GM23338 (cell line): ENCODE measurements around the gene CEND1. TPM values are rescaled to one million over a fixed set of nuclear protein-coding genes. Genes with fewer than 3 reads are reported as not detected.
A peak's percentile ranks its signal among the peaks of the same experiment; 100 is the strongest.

Source experiments
- ATAC-seq: fragments of 200-7000 bp; cut with Tn5 transposase; 3 replicates; pipeline ENCODE4 v1.9.1; 2020
- DNase-seq: peaks from one replicate; pipeline ENCODE4 v3.0.0-alpha.2; 2015; ENCODE audit warnings: low spot score
- H2AFZ ChIP-seq: fragments of 200-600 bp; sonication (generic); 2 replicates; pipeline ENCODE4 v1.8.0; 2016; ENCODE audit warnings: antibody characterized with exemption, mild to moderate bottlenecking, moderate library complexity
- H3F3A ChIP-seq: fragments of 200-600 bp; sonication (generic); replicated peaks from 2 replicates; pipeline ENCODE4 v1.8.0; 2017; ENCODE audit warnings: antibody characterized with exemption, mixed run types, low read depth
- H3K27ac ChIP-seq: fragments of 200-600 bp; sonication (generic); 2 replicates; pipeline ENCODE4 v1.6.1; 2016; ENCODE audit warnings: low read depth
- H3K27me3 ChIP-seq: fragments of 200-600 bp; sonication (generic); 2 replicates; pipeline ENCODE4 v1.8.0; 2016; ENCODE audit warnings: mild to moderate bottlenecking, mixed run types, moderate library complexity; ENCODE audit not compliant: insufficient read depth
- H3K36me3 ChIP-seq: fragments of 200-600 bp; sonication (generic); 2 replicates; pipeline ENCODE4 v1.8.0; 2016; ENCODE audit warnings: mild to moderate bottlenecking; ENCODE audit not compliant: insufficient read depth
- H3K4me1 ChIP-seq: fragments of 200-600 bp; sonication (generic); 2 replicates; pipeline ENCODE4 v1.8.0; 2016; ENCODE audit warnings: mild to moderate bottlenecking, moderate library complexity; ENCODE audit not compliant: insufficient read depth
- H3K4me2 ChIP-seq: fragments of 200-600 bp; sonication (generic); 2 replicates; pipeline ENCODE4 v1.7.1; 2017; ENCODE audit warnings: mixed run types
- H3K4me3 ChIP-seq: fragments of 200-600 bp; sonication (generic); 2 replicates; pipeline ENCODE4 v1.6.1; 2016; ENCODE audit warnings: mixed run types
- H3K79me2 ChIP-seq: fragments of 200-600 bp; sonication (generic); replicated peaks from 2 replicates; pipeline ENCODE4 v1.8.0; 2017; ENCODE audit warnings: mild to moderate bottlenecking; ENCODE audit not compliant: insufficient read depth
- H3K9me2 ChIP-seq: fragments of 200-600 bp; sonication (generic); 2 replicates; pipeline ENCODE4 v1.8.0; 2017; ENCODE audit not compliant: insufficient read depth
- H4K20me1 ChIP-seq: fragments of 200-600 bp; sonication (generic); replicated peaks from 2 replicates; pipeline ENCODE4 v1.8.0; 2017; ENCODE audit warnings: mild to moderate bottlenecking; ENCODE audit not compliant: insufficient read depth
- H3K27ac Mint-ChIP-seq: 2 replicates; pipeline ENCODE4 v1.8.0; 2020; ENCODE audit warnings: inconsistent platforms, mild to moderate bottlenecking, moderate library complexity, mixed read lengths
- H3K27me3 Mint-ChIP-seq: 3 replicates; pipeline ENCODE4 v1.8.0; 2022; ENCODE audit warnings: low read depth, mild to moderate bottlenecking, moderate library complexity, mixed read lengths, inconsistent platforms; ENCODE audit not compliant: insufficient read depth, poor library complexity
- H3K36me3 Mint-ChIP-seq: 3 replicates; pipeline ENCODE4 v1.8.0; 2021; ENCODE audit warnings: low read depth, mild to moderate bottlenecking, inconsistent platforms, moderate library complexity, mixed read lengths
- H3K4me1 Mint-ChIP-seq: 3 replicates; pipeline ENCODE4 v1.8.0; 2020; ENCODE audit warnings: mild to moderate bottlenecking, inconsistent platforms, mixed read lengths
- H3K4me3 Mint-ChIP-seq: 3 replicates; pipeline ENCODE4 v1.8.0; 2021; ENCODE audit warnings: moderate library complexity, mild to moderate bottlenecking, inconsistent platforms, mixed read lengths
- H3K9me3 Mint-ChIP-seq: 3 replicates; pipeline ENCODE4 v1.8.0; 2020; ENCODE audit warnings: moderate library complexity, mild to moderate bottlenecking, inconsistent platforms, mixed read lengths
- POLR2AphosphoS5 ChIP-seq: IDR thresholded peaks from 2 replicates; pipeline ENCODE4 v1.6.1; 2016; ENCODE audit warnings: antibody characterized with exemption, low read depth
- ZNF114 ChIP-seq: fragments of 250-450 bp; sonication (Bioruptor Pico); IDR thresholded peaks from 2 replicates; pipeline ENCODE4 v1.5.0; 2020; ENCODE audit warnings: mild to moderate bottlenecking, moderate library complexity
- ZNF331 ChIP-seq: fragments of 250-450 bp; sonication (Bioruptor Pico); IDR thresholded peaks from 2 replicates; pipeline ENCODE4 v1.5.0; 2020; ENCODE audit warnings: low read depth, mild to moderate bottlenecking, moderate library complexity
- polyA plus RNA-seq: library from polyadenylated mRNA; unstranded; fragments of >200 nt; fragmentation: Nextera tagmentation; extraction: Ambion mirVana; gene quantifications from 2 replicates; pipeline ENCODE4 v1.2.1, GENCODE V29; 2016
- total RNA-seq: library from RNA; depleted of rRNA; stranded (reverse); fragments of >200 nt; shearing (Covaris generic); gene quantifications from 2 replicates; pipeline ENCODE4 v1.2.3, GENCODE V29; 2014
- TF ChIP-seq, protein P1 (sequence below): IDR thresholded peaks from 2 replicates; pipeline ENCODE4 v1.6.1; 2016; ENCODE audit warnings: antibody characterized with exemption
- TF ChIP-seq, protein P2 (sequence below): fragments of 250-450 bp; sonication (Bioruptor Pico); IDR thresholded peaks from 2 replicates; pipeline ENCODE4 v1.5.0; 2020; ENCODE audit warnings: mild to moderate bottlenecking, moderate library complexity

The CEND1 gene
- total and polyA plus RNA-seq, 2 experiments from 2014 or later, result 4.8 to 5.5 TPM

DNA sequence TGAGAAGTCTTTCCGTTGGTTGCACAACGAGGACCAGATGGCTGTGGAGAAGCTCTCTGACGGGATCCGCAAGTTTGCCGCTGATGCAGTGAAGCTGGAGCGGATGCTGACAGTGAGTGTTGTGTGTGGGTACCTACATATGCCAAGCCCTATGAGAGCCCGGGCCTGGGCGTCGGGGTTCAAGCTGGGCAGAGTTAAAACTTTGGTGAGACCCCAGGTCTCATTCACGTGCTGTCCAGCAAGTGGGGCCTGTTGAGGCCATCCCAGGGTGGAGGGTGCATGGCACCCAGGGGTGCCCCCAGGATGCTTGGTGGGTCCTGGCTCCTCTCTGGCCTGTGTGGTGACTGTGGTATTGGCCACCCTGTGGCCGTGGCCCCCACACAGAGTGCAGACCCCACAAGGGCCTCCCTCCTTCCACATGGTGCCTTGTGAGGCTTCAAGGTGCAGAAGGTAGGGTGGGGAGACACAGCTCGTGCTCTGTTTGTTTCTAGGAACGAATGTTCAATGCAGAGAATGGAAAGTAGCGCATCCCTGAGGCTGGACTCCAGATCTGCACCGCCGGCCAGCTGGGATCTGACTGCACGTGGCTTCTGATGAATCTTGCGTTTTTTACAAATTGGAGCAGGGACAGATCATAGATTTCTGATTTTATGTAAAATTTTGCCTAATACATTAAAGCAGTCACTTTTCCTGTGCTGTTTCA is 25.4 kb downstream of the CEND1 start:
- H2AFZ ChIP-seq, result no peak overlapping the region
- H3K27me3 ChIP-seq, result no peaks in the 10 kb centered on the region
- peaks cover 82% of the 10 kb centered on the region for H3K36me3 Mint-ChIP-seq
- H3K9me3 Mint-ChIP-seq, result no peaks in the 10 kb centered on the region
- no peak overlapping the region for H3K27ac Mint-ChIP-seq
- peaks cover 32% of the 10 kb centered on the region for H3K27me3 Mint-ChIP-seq
- H3K4me3 ChIP-seq, result no peak overlapping the region
- peaks cover 8% of the 10 kb centered on the region for H3K4me1 ChIP-seq
- DNase-seq (no peak), ATAC-seq (no peak)
- H3K9me2 ChIP-seq, result no peaks in the 10 kb centered on the region
- H4K20me1 ChIP-seq, result peaks cover 6% of the 10 kb centered on the region; the same call in 1 of the 2 replicates
- H3K27ac ChIP-seq, result 0 out of 2 replicates have a peak overlapping the region, but pooled peaks have one; percentile 63
- H3K4me1 Mint-ChIP-seq, result peaks cover 10% of the 10 kb centered on the region
- TF ChIP-seq, protein P1, sequence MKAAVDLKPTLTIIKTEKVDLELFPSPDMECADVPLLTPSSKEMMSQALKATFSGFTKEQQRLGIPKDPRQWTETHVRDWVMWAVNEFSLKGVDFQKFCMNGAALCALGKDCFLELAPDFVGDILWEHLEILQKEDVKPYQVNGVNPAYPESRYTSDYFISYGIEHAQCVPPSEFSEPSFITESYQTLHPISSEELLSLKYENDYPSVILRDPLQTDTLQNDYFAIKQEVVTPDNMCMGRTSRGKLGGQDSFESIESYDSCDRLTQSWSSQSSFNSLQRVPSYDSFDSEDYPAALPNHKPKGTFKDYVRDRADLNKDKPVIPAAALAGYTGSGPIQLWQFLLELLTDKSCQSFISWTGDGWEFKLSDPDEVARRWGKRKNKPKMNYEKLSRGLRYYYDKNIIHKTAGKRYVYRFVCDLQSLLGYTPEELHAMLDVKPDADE, result no peak
- peak; percentile 5; the same call in 1 of the 2 replicates for TF ChIP-seq POLR2AphosphoS5
- no peak for TF ChIP-seq ZNF331
- H3K36me3 ChIP-seq, result peaks cover 43% of the 10 kb centered on the region
- H3K4me3 Mint-ChIP-seq, result no peak overlapping the region
- no peaks in the 10 kb centered on the region for H3K79me2 ChIP-seq
- peaks cover 64% of the 10 kb centered on the region for H3F3A ChIP-seq
- no peak overlapping the region for H3K4me2 ChIP-seq

DNA sequence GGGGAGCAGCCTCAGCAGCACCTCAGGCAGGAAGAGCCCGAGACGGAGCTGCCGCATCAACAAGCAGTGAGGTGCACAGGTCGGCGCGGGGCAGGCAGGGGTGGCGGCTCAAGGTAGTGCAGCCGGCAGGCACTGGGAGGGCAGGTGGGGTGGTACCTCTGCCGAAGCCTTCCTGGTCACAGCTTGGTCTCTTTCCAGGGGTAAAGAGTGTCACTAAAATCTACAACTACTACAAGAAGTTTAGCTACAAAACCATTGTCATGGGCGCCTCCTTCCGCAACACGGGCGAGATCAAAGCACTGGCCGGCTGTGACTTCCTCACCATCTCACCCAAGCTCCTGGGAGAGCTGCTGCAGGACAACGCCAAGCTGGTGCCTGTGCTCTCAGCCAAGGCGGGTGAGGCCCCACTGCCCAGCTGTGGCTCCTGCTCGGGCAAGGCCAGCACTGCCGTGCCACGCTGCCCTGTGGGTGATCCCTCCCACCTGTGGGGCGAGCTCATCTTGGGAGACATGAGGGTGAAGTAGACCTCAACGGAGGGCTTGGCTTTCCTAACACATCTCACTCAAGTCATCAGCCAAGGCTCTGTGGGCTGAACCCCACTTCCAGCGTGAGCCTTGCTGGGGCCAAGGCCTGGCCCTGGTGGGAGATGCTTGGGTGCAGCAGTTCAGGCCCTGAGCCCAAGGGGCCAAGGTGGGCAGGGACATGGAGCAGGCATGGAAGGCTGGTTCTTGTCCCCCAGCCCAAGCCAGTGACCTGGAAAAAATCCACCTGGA is 26.2 kb downstream of the CEND1 start:
- ATAC-seq (peak; percentile 30), DNase-seq (no peak)
- peaks cover 8% of the 10 kb centered on the region; the same call in 1 of the 2 replicates for H4K20me1 ChIP-seq
- Mint-ChIP-seq H3K4me3 (no peak overlapping the region), H3K4me1 (peaks cover 10% of the 10 kb centered on the region), H3K27ac (peak overlapping the region; percentile 90; the same call in 1 of the 2 replicates), H3K9me3 (no peaks in the 10 kb centered on the region), H3K36me3 (peaks cover 82% of the 10 kb centered on the region), H3K27me3 (peaks cover 32% of the 10 kb centered on the region)
- 0 out of 2 replicates have a peak overlapping the region, but pooled peaks have one; percentile 32 for H3K27ac ChIP-seq
- H3K36me3 ChIP-seq, result peaks cover 46% of the 10 kb centered on the region
- no peaks in the 10 kb centered on the region for H3K79me2 ChIP-seq
- peaks cover 8% of the 10 kb centered on the region for H3K4me1 ChIP-seq
- H2AFZ ChIP-seq, result no peak overlapping the region
- TF ChIP-seq POLR2AphosphoS5 (peak; percentile 10; the same call in 1 of the 2 replicates), ZNF114 (no peak), ZNF331 (no peak)
- TF ChIP-seq, protein P1, result no peak
- no peaks in the 10 kb centered on the region for H3K9me2 ChIP-seq
- no peak overlapping the region for H3K4me2 ChIP-seq
- peaks cover 66% of the 10 kb centered on the region for H3F3A ChIP-seq
- no peak overlapping the region for H3K4me3 ChIP-seq
- no peaks in the 10 kb centered on the region for H3K27me3 ChIP-seq

DNA sequence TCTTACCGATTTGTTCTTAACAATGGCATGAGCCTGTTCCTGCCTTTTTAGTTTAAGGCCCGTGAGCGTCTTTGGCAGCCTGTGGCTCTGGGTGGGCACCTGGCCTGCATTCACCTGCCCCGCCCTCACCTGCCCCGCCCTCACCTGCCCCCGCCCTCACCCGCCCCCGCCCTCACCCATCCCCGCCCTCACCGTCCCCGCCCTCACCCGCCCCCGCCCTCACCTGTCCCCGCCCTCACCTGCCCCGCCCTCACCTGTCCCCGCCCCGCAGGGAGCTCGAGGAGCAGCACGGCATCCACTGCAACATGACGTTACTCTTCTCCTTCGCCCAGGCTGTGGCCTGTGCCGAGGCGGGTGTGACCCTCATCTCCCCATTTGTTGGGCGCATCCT is 26.8 kb downstream of the CEND1 start:
- peak overlapping the region; percentile 90 for H3K27ac Mint-ChIP-seq
- H3K4me3 Mint-ChIP-seq, result no peak overlapping the region
- H2AFZ ChIP-seq, result no peak overlapping the region
- H3K4me1 Mint-ChIP-seq, result peaks cover 10% of the 10 kb centered on the region
- H3K79me2 ChIP-seq, result peaks cover 4% of the 10 kb centered on the region; the same call in 1 of the 2 replicates
- no peak overlapping the region for H3K4me3 ChIP-seq
- peak; percentile 67 for DNase-seq
- ATAC-seq, result peak; percentile 52
- no peaks in the 10 kb centered on the region for H3K9me3 Mint-ChIP-seq
- no peaks in the 10 kb centered on the region for H3K27me3 ChIP-seq
- peaks cover 9% of the 10 kb centered on the region; the same call in 1 of the 2 replicates for H4K20me1 ChIP-seq
- H3F3A ChIP-seq, result peaks cover 66% of the 10 kb centered on the region
- 0 out of 2 replicates have a peak overlapping the region, but pooled peaks have one; percentile 80 for H3K27ac ChIP-seq
- H3K27me3 Mint-ChIP-seq, result peaks cover 32% of the 10 kb centered on the region
- H3K9me2 ChIP-seq, result no peaks in the 10 kb centered on the region
- peaks cover 88% of the 10 kb centered on the region for H3K36me3 Mint-ChIP-seq
- H3K4me2 ChIP-seq, result no peak overlapping the region
- H3K4me1 ChIP-seq, result peaks cover 8% of the 10 kb centered on the region
- H3K36me3 ChIP-seq, result peaks cover 52% of the 10 kb centered on the region
- TF ChIP-seq, protein P2, sequence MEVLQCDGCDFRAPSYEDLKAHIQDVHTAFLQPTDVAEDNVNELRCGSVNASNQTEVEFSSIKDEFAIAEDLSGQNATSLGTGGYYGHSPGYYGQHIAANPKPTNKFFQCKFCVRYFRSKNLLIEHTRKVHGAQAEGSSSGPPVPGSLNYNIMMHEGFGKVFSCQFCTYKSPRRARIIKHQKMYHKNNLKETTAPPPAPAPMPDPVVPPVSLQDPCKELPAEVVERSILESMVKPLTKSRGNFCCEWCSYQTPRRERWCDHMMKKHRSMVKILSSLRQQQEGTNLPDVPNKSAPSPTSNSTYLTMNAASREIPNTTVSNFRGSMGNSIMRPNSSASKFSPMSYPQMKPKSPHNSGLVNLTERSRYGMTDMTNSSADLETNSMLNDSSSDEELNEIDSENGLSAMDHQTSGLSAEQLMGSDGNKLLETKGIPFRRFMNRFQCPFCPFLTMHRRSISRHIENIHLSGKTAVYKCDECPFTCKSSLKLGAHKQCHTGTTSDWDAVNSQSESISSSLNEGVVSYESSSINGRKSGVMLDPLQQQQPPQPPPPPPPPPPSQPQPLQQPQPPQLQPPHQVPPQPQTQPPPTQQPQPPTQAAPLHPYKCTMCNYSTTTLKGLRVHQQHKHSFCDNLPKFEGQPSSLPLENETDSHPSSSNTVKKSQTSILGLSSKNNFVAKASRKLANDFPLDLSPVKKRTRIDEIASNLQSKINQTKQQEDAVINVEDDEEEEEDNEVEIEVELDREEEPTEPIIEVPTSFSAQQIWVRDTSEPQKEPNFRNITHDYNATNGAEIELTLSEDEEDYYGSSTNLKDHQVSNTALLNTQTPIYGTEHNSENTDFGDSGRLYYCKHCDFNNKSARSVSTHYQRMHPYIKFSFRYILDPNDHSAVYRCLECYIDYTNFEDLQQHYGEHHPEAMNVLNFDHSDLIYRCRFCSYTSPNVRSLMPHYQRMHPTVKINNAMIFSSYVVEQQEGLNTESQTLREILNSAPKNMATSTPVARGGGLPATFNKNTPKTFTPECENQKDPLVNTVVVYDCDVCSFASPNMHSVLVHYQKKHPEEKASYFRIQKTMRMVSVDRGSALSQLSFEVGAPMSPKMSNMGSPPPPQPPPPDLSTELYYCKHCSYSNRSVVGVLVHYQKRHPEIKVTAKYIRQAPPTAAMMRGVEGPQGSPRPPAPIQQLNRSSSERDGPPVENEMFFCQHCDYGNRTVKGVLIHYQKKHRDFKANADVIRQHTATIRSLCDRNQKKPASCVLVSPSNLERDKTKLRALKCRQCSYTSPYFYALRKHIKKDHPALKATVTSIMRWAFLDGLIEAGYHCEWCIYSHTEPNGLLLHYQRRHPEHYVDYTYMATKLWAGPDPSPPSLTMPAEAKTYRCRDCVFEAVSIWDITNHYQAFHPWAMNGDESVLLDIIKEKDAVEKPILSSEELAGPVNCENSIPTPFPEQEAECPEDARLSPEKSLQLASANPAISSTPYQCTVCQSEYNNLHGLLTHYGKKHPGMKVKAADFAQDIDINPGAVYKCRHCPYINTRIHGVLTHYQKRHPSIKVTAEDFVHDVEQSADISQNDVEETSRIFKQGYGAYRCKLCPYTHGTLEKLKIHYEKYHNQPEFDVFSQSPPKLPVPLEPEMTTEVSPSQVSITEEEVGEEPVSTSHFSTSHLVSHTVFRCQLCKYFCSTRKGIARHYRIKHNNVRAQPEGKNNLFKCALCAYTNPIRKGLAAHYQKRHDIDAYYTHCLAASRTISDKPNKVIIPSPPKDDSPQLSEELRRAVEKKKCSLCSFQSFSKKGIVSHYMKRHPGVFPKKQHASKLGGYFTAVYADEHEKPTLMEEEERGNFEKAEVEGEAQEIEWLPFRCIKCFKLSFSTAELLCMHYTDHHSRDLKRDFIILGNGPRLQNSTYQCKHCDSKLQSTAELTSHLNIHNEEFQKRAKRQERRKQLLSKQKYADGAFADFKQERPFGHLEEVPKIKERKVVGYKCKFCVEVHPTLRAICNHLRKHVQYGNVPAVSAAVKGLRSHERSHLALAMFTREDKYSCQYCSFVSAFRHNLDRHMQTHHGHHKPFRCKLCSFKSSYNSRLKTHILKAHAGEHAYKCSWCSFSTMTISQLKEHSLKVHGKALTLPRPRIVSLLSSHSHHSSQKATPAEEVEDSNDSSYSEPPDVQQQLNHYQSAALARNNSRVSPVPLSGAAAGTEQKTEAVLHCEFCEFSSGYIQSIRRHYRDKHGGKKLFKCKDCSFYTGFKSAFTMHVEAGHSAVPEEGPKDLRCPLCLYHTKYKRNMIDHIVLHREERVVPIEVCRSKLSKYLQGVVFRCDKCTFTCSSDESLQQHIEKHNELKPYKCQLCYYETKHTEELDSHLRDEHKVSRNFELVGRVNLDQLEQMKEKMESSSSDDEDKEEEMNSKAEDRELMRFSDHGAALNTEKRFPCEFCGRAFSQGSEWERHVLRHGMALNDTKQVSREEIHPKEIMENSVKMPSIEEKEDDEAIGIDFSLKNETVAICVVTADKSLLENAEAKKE (CRISPR knock-in tag), result no peak
- no peak for TF ChIP-seq ZNF331
- no peak for TF ChIP-seq POLR2AphosphoS5
